GM12891 (cell line): ENCODE results near the gene USP36.

ENCODE experiments used
- PAX5 ChIP-seq: IDR thresholded peaks from 2 replicates; pipeline ENCODE4 v1.6.1; 2011; ENCODE audit warnings: low read length, moderate library complexity, mild to moderate bottlenecking; ENCODE audit not compliant: insufficient read depth, severe bottlenecking
- POLR2A ChIP-seq: IDR thresholded peaks from 2 replicates; pipeline ENCODE4 v1.6.1; 2011; ENCODE audit warnings: low read depth, low read length, control low read depth
- POLR2AphosphoS5 ChIP-seq: IDR thresholded peaks from 2 replicates; pipeline ENCODE4 v1.6.1; 2011; ENCODE audit warnings: low read depth, low read length, control low read depth
- POU2F2 ChIP-seq: IDR thresholded peaks from 2 replicates; pipeline ENCODE4 v1.6.1; 2011; ENCODE audit warnings: low read depth, mild to moderate bottlenecking, control low read depth, low read length, moderate library complexity
- SPI1 ChIP-seq: IDR thresholded peaks from 2 replicates; pipeline ENCODE4 v1.6.1; 2011; ENCODE audit warnings: low read depth, low read length, control low read depth
- TAF1 ChIP-seq: IDR thresholded peaks from 2 replicates; pipeline ENCODE4 v1.6.1; 2011; ENCODE audit warnings: low read depth, low read length, control low read depth

GRCh38 chr17:78888941-78889518, 48.4 kb upstream of the USP36 start:
- TF ChIP-seq TAF1 (no peak), PAX5 (no peak), POLR2A (no peak), POLR2AphosphoS5 (no peak), SPI1 (no peak), POU2F2 (no peak)
